ENCODE measurements around the gene RFXANK.

RFXANK gene

DNA sequence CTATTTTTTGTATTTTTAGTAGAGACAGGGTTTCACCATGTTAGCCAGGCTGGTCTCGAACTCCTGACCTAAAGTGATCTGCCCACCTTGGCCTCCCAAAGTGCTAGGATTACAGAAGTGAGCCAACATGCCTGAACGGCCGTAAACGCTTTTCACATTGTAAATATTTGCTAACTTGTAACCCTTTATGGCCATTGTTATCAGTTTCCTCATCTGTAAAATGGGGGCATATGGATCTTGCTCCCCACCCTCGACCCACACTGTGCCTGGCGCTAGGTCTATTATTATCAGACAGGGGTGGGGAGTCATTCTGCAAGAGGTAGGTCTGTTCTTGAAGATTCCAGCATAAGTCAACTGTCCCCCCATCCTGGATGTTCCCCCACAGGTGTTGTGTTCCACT, 31.6 kb downstream of the RFXANK start:
- 83 to 95% methylated on average over 4 of the region's 6 CpGs for WGBS, 2 experiments (ENCODE audit: insufficient coverage in 2 of 2)
- Histone ChIP-seq H3K4me1 (ENCODE audit: control insufficient read depth, insufficient read depth, low read length, poor library complexity, severe bottlenecking) (no peaks in the 10 kb centered on the region), H3K36me3 (ENCODE audit: control insufficient read depth, insufficient read depth, low read length) (no peaks in the 10 kb centered on the region), H3K4me3 (ENCODE audit: extremely low read depth, insufficient read depth, low read length, poor library complexity, severe bottlenecking) (no peak overlapping the region), H3K27ac (ENCODE audit: low read depth, low read length, severe bottlenecking) (no peak overlapping the region), H3K9me3 (ENCODE audit: control insufficient read depth, low read length) (no peaks in the 10 kb centered on the region)

DNA sequence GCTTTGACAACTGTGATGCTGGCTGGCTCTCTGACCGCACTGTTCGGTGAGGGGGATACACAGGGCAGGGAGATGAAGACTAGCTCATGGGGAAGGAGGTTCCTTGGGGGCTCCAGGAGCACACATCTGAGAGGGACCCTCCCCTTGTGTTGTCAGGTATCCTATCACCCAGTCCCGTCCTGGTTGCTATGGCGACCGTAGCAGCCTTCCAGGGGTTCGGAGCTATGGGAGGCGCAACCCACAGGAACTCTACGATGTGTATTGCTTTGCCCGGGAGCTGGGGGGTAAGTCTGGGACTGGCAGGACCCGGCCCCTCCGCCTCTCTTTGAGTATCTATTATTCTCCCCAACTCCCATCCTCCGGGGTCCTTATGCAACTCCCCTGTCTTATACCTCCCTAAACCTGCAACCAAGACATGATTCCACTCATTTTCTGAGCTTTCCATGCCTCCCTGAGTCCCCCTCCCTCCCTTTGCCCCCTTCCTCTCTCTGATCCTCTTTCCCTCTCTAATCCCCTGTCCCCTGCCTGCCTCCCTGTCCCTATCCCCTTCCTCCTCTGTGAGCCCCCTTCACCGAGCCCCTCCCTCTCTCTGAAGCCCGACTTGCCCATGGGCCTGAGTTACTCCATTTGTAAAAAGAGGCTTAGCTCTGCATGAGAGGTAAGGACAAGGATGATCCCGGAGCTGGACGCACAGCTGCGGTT, 32.2 kb downstream of the RFXANK start:
- 67 to 75% methylated on average over 13 to 14 of the region's 17 CpGs for WGBS, 2 experiments (ENCODE audit: insufficient coverage in 2 of 2)
- Histone ChIP-seq H3K4me3 (ENCODE audit: extremely low read depth, insufficient read depth, low read length, poor library complexity, severe bottlenecking) (peak overlapping the region; percentile 11), H3K4me1 (ENCODE audit: control insufficient read depth, insufficient read depth, low read length, poor library complexity, severe bottlenecking) (no peaks in the 10 kb centered on the region), H3K9me3 (ENCODE audit: control insufficient read depth, low read length) (no peaks in the 10 kb centered on the region), H3K36me3 (ENCODE audit: control insufficient read depth, insufficient read depth, low read length) (no peaks in the 10 kb centered on the region), H3K27ac (ENCODE audit: low read depth, low read length, severe bottlenecking) (no peak overlapping the region)

DNA sequence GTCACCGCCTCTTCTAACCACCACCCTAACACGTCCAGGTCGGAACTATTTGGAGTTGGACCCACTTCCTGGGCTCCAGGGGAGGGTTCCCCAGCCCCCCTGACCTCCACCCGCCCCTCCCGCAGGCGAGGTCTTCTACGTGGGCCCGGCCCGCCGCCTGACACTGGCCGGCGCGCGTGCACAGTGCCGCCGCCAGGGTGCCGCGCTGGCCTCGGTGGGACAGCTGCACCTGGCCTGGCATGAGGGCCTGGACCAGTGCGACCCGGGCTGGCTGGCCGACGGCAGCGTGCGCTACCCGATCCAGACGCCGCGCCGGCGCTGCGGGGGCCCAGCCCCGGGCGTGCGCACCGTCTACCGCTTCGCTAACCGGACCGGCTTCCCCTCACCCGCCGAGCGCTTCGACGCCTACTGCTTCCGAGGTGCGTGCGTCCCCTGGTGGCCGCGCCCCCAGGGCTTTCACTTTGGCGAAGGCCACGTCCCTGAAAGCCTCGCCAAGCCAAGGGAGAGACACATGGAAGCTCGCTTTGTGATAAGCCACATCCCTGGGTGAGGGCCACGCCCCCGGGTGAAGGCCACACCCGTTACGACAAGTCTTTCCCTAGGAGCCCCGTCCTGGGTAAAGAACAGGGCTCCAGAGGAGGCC, 32.9 kb downstream of the RFXANK start:
- H3K36me3 ChIP-seq (ENCODE audit: control insufficient read depth, insufficient read depth, low read length), result no peaks in the 10 kb centered on the region
- peak overlapping the region; percentile 11 for H3K4me3 ChIP-seq (ENCODE audit: extremely low read depth, insufficient read depth, low read length, poor library complexity, severe bottlenecking)
- WGBS, 2 experiments (ENCODE audit: insufficient coverage in 2 of 2), result 2 to 4% methylated on average over 47 to 59 of the region's 59 CpGs
- no peak overlapping the region for H3K27ac ChIP-seq (ENCODE audit: low read depth, low read length, severe bottlenecking)
- H3K4me1 ChIP-seq (ENCODE audit: control insufficient read depth, insufficient read depth, low read length, poor library complexity, severe bottlenecking), result no peaks in the 10 kb centered on the region
- H3K9me3 ChIP-seq (ENCODE audit: control insufficient read depth, low read length), result no peaks in the 10 kb centered on the region

DNA sequence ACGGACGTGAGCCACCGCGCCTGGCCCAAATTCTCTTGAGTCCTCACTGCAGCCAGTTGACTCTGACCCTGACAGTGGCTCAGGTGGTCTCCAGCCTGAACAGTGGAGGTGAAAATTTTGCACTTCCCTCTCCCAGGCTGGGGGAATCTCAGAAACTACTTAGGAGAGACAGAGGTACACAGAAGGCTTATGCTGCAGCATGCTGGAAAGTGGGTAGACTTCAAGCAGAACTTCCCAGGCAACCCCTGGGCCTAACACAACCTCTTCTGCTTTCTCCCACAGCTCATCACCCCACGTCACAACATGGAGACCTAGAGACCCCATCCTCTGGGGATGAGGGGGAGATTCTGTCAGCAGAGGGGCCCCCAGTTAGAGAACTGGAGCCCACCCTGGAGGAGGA, 34.1 kb downstream of the RFXANK start:
- Histone ChIP-seq H3K9me3 (ENCODE audit: control insufficient read depth, low read length) (no peaks in the 10 kb centered on the region), H3K4me3 (ENCODE audit: extremely low read depth, insufficient read depth, low read length, poor library complexity, severe bottlenecking) (no peak overlapping the region), H3K27ac (ENCODE audit: low read depth, low read length, severe bottlenecking) (no peak overlapping the region), H3K4me1 (ENCODE audit: control insufficient read depth, insufficient read depth, low read length, poor library complexity, severe bottlenecking) (no peaks in the 10 kb centered on the region), H3K36me3 (ENCODE audit: control insufficient read depth, insufficient read depth, low read length) (no peaks in the 10 kb centered on the region)
- WGBS, 2 experiments (ENCODE audit: insufficient coverage in 2 of 2), result 84% methylated on average over 4 of the region's 5 CpGs

DNA sequence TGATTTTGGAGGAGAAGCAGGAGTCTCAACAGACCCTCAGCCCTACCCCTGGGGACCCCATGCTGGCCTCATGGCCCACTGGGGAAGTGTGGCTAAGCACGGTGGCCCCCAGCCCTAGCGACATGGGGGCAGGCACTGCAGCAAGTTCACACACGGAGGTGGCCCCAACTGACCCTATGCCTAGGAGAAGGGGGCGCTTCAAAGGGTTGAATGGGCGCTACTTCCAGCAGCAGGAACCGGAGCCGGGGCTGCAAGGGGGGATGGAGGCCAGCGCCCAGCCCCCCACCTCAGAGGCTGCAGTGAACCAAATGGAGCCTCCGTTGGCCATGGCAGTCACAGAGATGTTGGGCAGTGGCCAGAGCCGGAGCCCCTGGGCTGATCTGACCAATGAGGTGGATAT, 34.6 kb downstream of the RFXANK start:
- Histone ChIP-seq H3K4me1 (ENCODE audit: control insufficient read depth, insufficient read depth, low read length, poor library complexity, severe bottlenecking) (no peaks in the 10 kb centered on the region), H3K36me3 (ENCODE audit: control insufficient read depth, insufficient read depth, low read length) (no peaks in the 10 kb centered on the region), H3K4me3 (ENCODE audit: extremely low read depth, insufficient read depth, low read length, poor library complexity, severe bottlenecking) (no peak overlapping the region), H3K9me3 (ENCODE audit: control insufficient read depth, low read length) (no peaks in the 10 kb centered on the region), H3K27ac (ENCODE audit: low read depth, low read length, severe bottlenecking) (no peak overlapping the region)
- 77 to 89% methylated on average over 9 of the region's 10 CpGs for WGBS, 2 experiments (ENCODE audit: insufficient coverage in 2 of 2)

DNA sequence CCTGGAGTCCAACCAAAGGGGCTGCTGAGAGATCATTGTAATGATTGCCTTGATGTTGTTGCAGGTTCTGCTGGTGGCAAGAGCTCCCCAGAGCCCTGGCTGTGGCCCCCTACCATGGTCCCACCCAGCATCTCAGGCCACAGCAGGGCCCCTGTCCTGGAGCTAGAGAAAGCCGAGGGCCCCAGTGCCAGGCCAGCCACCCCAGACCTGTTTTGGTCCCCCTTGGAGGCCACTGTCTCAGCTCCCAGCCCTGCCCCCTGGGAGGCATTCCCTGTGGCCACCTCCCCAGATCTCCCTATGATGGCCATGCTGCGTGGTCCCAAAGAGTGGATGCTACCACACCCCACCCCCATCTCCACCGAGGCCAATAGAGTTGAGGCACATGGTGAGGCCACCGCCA, 35.2 kb downstream of the RFXANK start:
- Histone ChIP-seq H3K27ac (ENCODE audit: low read depth, low read length, severe bottlenecking) (no peak overlapping the region), H3K9me3 (ENCODE audit: control insufficient read depth, low read length) (no peaks in the 10 kb centered on the region), H3K4me1 (ENCODE audit: control insufficient read depth, insufficient read depth, low read length, poor library complexity, severe bottlenecking) (no peaks in the 10 kb centered on the region), H3K4me3 (ENCODE audit: extremely low read depth, insufficient read depth, low read length, poor library complexity, severe bottlenecking) (no peak overlapping the region), H3K36me3 (ENCODE audit: control insufficient read depth, insufficient read depth, low read length) (no peaks in the 10 kb centered on the region)
- WGBS, 2 experiments (ENCODE audit: insufficient coverage in 2 of 2), result 68 to 85% methylated on average over 3 to 4 of the region's 4 CpGs

DNA sequence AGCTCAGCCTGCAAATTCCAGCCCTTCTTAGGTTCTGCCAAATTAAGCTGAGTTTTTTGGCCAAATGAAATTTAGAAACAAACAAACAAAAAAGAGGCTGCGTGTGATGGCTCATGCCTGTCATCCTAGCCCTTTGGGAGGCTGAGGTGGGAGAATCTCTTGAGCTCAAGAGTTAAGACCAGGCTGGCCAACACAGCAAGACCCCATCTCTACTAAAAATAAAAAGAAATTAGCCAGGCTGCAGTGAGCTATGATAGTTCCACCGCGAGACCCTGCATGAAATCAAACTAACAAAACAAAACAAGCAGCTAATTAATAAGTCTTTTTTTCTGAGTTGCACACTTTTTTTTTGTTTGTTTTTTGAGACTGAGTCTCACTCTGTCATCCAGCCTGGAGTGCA, 37.6 kb downstream of the RFXANK start:
- Histone ChIP-seq H3K4me1 (ENCODE audit: control insufficient read depth, insufficient read depth, low read length, poor library complexity, severe bottlenecking) (no peaks in the 10 kb centered on the region), H3K4me3 (ENCODE audit: extremely low read depth, insufficient read depth, low read length, poor library complexity, severe bottlenecking) (no peak overlapping the region), H3K9me3 (ENCODE audit: control insufficient read depth, low read length) (peaks cover 11% of the 10 kb centered on the region), H3K36me3 (ENCODE audit: control insufficient read depth, insufficient read depth, low read length) (no peaks in the 10 kb centered on the region), H3K27ac (ENCODE audit: low read depth, low read length, severe bottlenecking) (no peak overlapping the region)
- WGBS, 2 experiments (ENCODE audit: insufficient coverage in 2 of 2), result 100% methylated on average over 2 of the region's 3 CpGs; no CpG with 5 or more reads in 1 of the 2 experiments

DNA sequence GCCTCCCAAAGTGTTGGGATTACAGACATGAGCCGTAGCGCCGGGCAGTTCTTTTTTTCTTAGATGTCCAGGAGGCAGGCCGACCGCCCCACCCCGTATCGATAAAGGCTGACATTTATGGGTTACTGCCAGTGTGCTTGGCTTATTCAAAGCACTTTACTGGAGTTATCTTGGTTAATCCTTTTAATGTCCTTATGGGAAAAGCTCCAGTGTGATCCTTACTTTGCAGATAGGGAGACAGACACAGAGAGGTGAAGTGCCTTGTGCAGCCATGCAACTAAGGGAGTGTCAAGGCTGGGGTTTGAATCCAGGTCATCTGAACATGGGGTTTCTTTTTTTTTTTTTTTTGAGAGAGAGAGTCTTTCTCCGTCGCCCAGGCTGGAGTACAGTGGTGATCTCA, 38.9 kb downstream of the RFXANK start:
- Histone ChIP-seq H3K36me3 (ENCODE audit: control insufficient read depth, insufficient read depth, low read length) (no peaks in the 10 kb centered on the region), H3K4me3 (ENCODE audit: extremely low read depth, insufficient read depth, low read length, poor library complexity, severe bottlenecking) (no peak overlapping the region), H3K27ac (ENCODE audit: low read depth, low read length, severe bottlenecking) (no peak overlapping the region), H3K9me3 (ENCODE audit: control insufficient read depth, low read length) (peaks cover 14% of the 10 kb centered on the region), H3K4me1 (ENCODE audit: control insufficient read depth, insufficient read depth, low read length, poor library complexity, severe bottlenecking) (no peaks in the 10 kb centered on the region)
- 90 to 91% methylated on average over 7 to 9 of the region's 9 CpGs for WGBS, 2 experiments (ENCODE audit: insufficient coverage in 2 of 2)

DNA sequence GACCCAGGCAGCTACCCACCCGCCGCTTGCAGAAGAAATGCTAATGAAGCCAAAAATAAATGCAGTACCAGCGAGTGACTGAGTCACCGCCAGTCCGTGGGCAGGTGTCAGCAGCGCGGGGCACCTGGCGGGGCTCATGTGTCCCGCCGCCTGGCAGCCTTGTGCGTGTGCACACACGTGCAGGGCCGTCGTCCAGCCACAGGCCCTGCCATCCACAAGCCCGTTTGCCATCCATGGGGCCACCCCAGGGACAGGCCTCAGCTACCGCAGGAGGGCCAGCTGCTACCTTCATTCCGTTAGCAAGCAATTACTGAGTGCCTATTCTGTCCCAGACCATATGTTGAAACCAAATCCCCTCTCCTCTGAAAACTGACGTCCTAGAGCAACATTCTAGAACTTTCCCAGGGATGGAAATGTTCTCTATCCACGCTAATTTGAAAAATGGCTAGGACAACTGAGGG, 40.2 kb downstream of the RFXANK start:
- H3K4me3 ChIP-seq (ENCODE audit: extremely low read depth, insufficient read depth, low read length, poor library complexity, severe bottlenecking), result no peak overlapping the region
- no peaks in the 10 kb centered on the region for H3K36me3 ChIP-seq (ENCODE audit: control insufficient read depth, insufficient read depth, low read length)

DNA sequence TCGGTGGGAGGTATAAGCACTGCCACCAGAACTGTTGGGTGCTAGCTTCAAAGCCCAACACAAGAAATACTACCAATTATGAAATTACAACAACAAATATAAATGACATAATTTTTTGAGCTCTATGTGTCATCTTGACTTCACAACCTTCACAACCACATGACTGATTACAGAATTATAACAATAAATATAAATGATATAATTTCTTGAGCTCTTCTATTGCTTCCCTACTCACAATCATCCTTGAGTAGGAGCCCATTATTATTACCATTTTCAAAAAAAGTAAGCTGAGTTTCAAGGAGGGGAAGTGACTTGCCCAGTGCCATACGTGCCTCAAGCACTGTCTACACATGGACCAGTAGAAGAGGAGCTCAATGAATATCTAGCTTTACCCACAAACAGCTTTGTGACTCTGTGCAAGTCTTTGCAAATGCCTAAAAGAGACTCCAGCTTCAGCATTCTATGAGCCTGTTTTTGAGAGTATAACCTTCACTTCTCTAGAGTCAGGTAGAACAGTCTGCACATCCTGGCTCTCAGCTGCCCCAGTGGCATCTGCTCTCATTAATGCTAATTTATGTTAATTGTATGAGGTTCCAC, 42.3 kb downstream of the RFXANK start:
- H3K9me3 ChIP-seq (ENCODE audit: control insufficient read depth, low read length), result peaks cover 14% of the 10 kb centered on the region
- H3K4me3 ChIP-seq (ENCODE audit: extremely low read depth, insufficient read depth, low read length, poor library complexity, severe bottlenecking), result no peak overlapping the region
- no peaks in the 10 kb centered on the region for H3K4me1 ChIP-seq (ENCODE audit: control insufficient read depth, insufficient read depth, low read length, poor library complexity, severe bottlenecking)
- 80 to 100% methylated on average over 1 to 2 of the region's 2 CpGs for WGBS, 2 experiments (ENCODE audit: insufficient coverage in 2 of 2)
- no peaks in the 10 kb centered on the region for H3K36me3 ChIP-seq (ENCODE audit: control insufficient read depth, insufficient read depth, low read length)
- no peak overlapping the region for H3K27ac ChIP-seq (ENCODE audit: low read depth, low read length, severe bottlenecking)

More for the DNA sequence above, 40.2 kb downstream of the RFXANK start:
- 61 to 70% methylated on average over 17 to 18 of the region's 19 CpGs for WGBS, 2 experiments (ENCODE audit: insufficient coverage in 2 of 2)
- H3K27ac ChIP-seq (ENCODE audit: low read depth, low read length, severe bottlenecking), result no peak overlapping the region
- peaks cover 14% of the 10 kb centered on the region for H3K9me3 ChIP-seq (ENCODE audit: control insufficient read depth, low read length)
- no peaks in the 10 kb centered on the region for H3K4me1 ChIP-seq (ENCODE audit: control insufficient read depth, insufficient read depth, low read length, poor library complexity, severe bottlenecking)

DNA sequence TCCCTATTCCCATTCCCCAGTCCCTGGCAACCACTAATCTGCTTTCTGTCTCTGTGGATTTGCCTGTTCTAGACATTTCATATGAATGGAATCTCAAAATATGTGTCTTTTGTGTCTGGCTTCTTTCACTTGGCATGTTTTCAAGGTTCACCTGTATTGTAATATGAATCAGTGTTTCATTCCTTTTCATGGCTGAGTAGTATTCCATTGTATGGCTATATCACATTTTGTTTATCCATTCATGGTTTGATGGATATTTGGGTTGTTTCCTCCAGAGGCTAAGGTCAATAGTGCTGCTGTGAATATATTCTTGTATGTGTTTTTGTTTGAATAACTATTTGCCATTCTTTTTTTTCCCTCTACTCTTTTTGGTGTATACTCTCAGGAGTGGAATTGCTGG, 44.1 kb downstream of the RFXANK start:
- H3K9me3 ChIP-seq (ENCODE audit: control insufficient read depth, low read length), result peaks cover 14% of the 10 kb centered on the region
- H3K27ac ChIP-seq (ENCODE audit: low read depth, low read length, severe bottlenecking), result no peak overlapping the region
- H3K4me3 ChIP-seq (ENCODE audit: extremely low read depth, insufficient read depth, low read length, poor library complexity, severe bottlenecking), result no peak overlapping the region
- H3K4me1 ChIP-seq (ENCODE audit: control insufficient read depth, insufficient read depth, low read length, poor library complexity, severe bottlenecking), result no peaks in the 10 kb centered on the region
- H3K36me3 ChIP-seq (ENCODE audit: control insufficient read depth, insufficient read depth, low read length), result no peaks in the 10 kb centered on the region

Data from mesodermal cell (in vitro differentiated cells).